ENCODE measurements around the gene COBL.

- TF ChIP-seq CTCF (IDR thresholded peaks at IDR 0.05) (no peak), POLR2A (IDR thresholded peaks at IDR 0.05) (no peak)
These were observed 982 bp downstream of the COBL start for GRCh38 chr7:51315393-51316261.

All from adrenal gland (tissue), 5 donors.